ENCODE data around the gene CREBRF. TPM values are rescaled to one million over a fixed set of nuclear protein-coding genes. Genes with fewer than 3 reads are reported as not detected.
A peak's percentile ranks its signal among the peaks of the same experiment; 100 is the strongest.

Gene CREBRF
- total and polyA plus RNA-seq, 2 experiments from 2014 or later: 3.2 to 14.6 TPM

DNA sequence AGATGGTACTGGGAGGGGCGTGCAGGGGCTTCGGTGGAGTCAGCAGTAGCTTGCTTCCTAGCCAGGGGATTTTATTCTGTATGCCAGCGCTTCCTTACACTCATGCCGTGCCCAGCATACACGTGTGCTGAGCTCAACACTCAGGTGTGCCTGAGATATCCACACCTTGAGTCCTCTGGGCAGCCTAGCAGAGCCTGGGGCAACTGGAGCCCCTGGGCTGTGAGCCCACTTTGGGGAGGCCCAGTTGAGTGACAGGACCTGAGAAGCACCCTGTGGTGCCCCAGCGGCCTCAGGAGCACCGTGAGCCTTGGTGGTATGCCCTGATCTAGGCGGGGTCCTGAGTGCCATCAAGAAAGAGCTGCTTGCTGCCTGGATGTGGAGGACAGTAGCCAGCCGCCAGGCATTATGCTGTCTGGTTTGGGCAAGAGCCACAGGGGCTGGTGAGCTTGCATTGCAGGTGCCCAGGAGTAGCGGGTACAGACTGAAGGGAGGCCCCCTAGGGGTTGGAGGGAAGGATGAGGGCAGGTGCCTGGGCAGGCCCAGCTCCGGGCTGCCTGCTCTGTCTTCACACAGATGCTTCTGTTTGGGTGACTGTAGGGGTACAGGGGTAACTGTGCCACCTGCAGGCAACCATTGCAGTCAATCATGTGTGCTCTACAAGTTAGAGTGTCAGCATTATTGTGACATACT is 131.0 kb downstream of the CREBRF start:
- H3K4me3 ChIP-seq: no peak overlapping the region
- H3K4me2 ChIP-seq (ENCODE audit: unreplicated experiment): no peak overlapping the region
- in situ Hi-C loops (cut with MboI): no loop called here
- WGBS, 2 experiments (ENCODE audit: low coverage in 1 of 2, low lambda C conversion rate in 2 of 2, missing lambda C conversion rate in 2 of 2): 67 to 72% methylated on average over 10 to 11 of the region's 11 CpGs
- no peaks in the 10 kb centered on the region for H3K79me2 ChIP-seq (ENCODE audit: insufficient read depth)
- H3K9me3 ChIP-seq (ENCODE audit: low read depth): no peaks in the 10 kb centered on the region
- no peak for DNase-seq
- TF ChIP-seq EZH2 (IDR thresholded peaks at IDR 0.05; ENCODE audit: insufficient read depth, poor library complexity, severe bottlenecking) (no peak), EZH2phosphoT487 (IDR thresholded peaks at IDR 0.05; ENCODE audit: insufficient read depth, low read depth) (no peak)
- H3F3A ChIP-seq (ENCODE audit: insufficient read depth): no peaks in the 10 kb centered on the region
- no peak overlapping the region for H3K27ac ChIP-seq
- peaks cover 28% of the 10 kb centered on the region for H3K27me3 ChIP-seq (replicated peaks; ENCODE audit: insufficient read depth)
- H3K36me3 ChIP-seq (ENCODE audit: low read depth): no peaks in the 10 kb centered on the region
- no peaks in the 10 kb centered on the region for H3K4me1 ChIP-seq (ENCODE audit: insufficient read depth)
- H4K20me1 ChIP-seq (ENCODE audit: insufficient read depth): no peaks in the 10 kb centered on the region
- no peak overlapping the region for H3K9ac ChIP-seq
- no peak overlapping the region for H2AFZ ChIP-seq
- H3K9me2 ChIP-seq (ENCODE audit: insufficient read depth): no peaks in the 10 kb centered on the region

DNA sequence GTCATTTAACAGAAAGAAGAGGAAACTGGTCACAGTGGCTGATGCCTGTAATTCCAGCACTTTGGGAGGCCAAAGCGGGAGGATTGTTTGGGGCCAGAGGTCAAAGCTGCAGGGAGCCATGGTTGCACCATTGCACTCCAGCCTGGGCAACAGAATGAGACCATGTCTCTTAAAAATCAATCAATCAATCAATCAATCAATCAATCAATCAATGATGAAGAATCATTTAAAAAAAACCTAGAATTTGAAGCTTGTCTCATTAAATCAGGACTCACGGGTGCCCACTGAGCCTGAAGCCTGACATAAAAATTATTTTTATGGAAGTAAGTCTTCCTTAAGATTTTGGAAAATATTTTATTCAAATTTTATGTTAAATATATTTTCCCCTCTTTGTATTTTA is 132.1 kb downstream of the CREBRF start:
- in situ Hi-C loops (cut with MboI): no loop called here
- Histone ChIP-seq H2AFZ (no peak overlapping the region), H4K20me1 (ENCODE audit: insufficient read depth) (no peaks in the 10 kb centered on the region), H3K27me3 (replicated peaks; ENCODE audit: insufficient read depth) (peaks cover 28% of the 10 kb centered on the region), H3K9me3 (ENCODE audit: low read depth) (no peaks in the 10 kb centered on the region), H3K4me2 (ENCODE audit: unreplicated experiment) (no peak overlapping the region), H3K36me3 (ENCODE audit: low read depth) (no peaks in the 10 kb centered on the region), H3K9ac (no peak overlapping the region), H3K27ac (no peak overlapping the region), H3F3A (ENCODE audit: insufficient read depth) (no peaks in the 10 kb centered on the region), H3K4me3 (no peak overlapping the region), H3K4me1 (ENCODE audit: insufficient read depth) (no peaks in the 10 kb centered on the region), H3K9me2 (ENCODE audit: insufficient read depth) (no peaks in the 10 kb centered on the region), H3K79me2 (ENCODE audit: insufficient read depth) (no peaks in the 10 kb centered on the region)
- no peak for DNase-seq
- TF ChIP-seq EZH2phosphoT487 (IDR thresholded peaks at IDR 0.05; ENCODE audit: insufficient read depth, low read depth): no peak
- TF ChIP-seq EZH2 (IDR thresholded peaks at IDR 0.05; ENCODE audit: insufficient read depth, poor library complexity, severe bottlenecking): no peak
- 21 to 34% methylated on average over 2 of the region's 2 CpGs for WGBS, 2 experiments (ENCODE audit: low coverage in 1 of 2, low lambda C conversion rate in 2 of 2, missing lambda C conversion rate in 2 of 2)

Small RNA genes within 50 kb of the gene (small RNA-seq; reads per million reads assigned to genes)
- gene RF00019 (ENCODE audit: low read depth, low replicate concordance): not detected
- 8.7 reads per million, percentile 83 among the genes with 10 or more reads in this experiment for gene SNORA74B (ENCODE audit: low read depth, low replicate concordance)

Other genes with a start within 250 kb of the CREBRF start
- gene ERGIC1, start 222.1 kb upstream of the CREBRF start, total RNA-seq (2014; rRNA removed; shearing (Covaris generic)): 233 and 235 TPM in 2 replicates
- 66.4 and 75.8 TPM in 2 replicates for gene ERGIC1, start 222.1 kb upstream of the CREBRF start, polyA plus RNA-seq (2016; fragmentation: Nextera tagmentation; extraction: Ambion mirVana)
- gene RPL26L1, start 96.9 kb upstream of the CREBRF start, total RNA-seq (2014; rRNA removed; shearing (Covaris generic)): 24.3 and 30.7 TPM in 2 replicates
- 102 and 104 TPM in 2 replicates for gene RPL26L1, start 96.9 kb upstream of the CREBRF start, polyA plus RNA-seq (2016; fragmentation: Nextera tagmentation; extraction: Ambion mirVana)
- gene ATP6V0E1, start 72.6 kb upstream of the CREBRF start, total RNA-seq (2014; rRNA removed; shearing (Covaris generic)): 175 and 204 TPM in 2 replicates
- 675 and 702 TPM in 2 replicates for gene ATP6V0E1, start 72.6 kb upstream of the CREBRF start, polyA plus RNA-seq (2016; fragmentation: Nextera tagmentation; extraction: Ambion mirVana)
- 7.3 and 14.1 TPM in 2 replicates for gene BNIP1, start 88.2 kb downstream of the CREBRF start, total RNA-seq (2014; rRNA removed; shearing (Covaris generic))
- gene BNIP1, start 88.2 kb downstream of the CREBRF start, polyA plus RNA-seq (2016; fragmentation: Nextera tagmentation; extraction: Ambion mirVana): 13.7 and 15.7 TPM in 2 replicates
- gene NKX2-5, start 178.9 kb downstream of the CREBRF start, total RNA-seq (2014; rRNA removed; shearing (Covaris generic)): not detected in 2 replicates
- gene NKX2-5, start 178.9 kb downstream of the CREBRF start, polyA plus RNA-seq (2016; fragmentation: Nextera tagmentation; extraction: Ambion mirVana): 0.11 TPM in 1 of 2 replicates, not detected in the other

Measured in GM23248 (cell line).